ENCODE measurements around the gene CAMKMT. TPM values are rescaled to one million over a fixed set of nuclear protein-coding genes. Genes with fewer than 3 reads are reported as not detected.
A peak's percentile ranks its signal among the peaks of the same experiment; 100 is the strongest.

The CAMKMT gene
- total and polyA plus RNA-seq, 9 of the 15 experiments (the other 6 are each of a cell fraction or from before 2014, with no cell fraction given) = 1.6 to 15.3 (median 7.4) TPM

DNA sequence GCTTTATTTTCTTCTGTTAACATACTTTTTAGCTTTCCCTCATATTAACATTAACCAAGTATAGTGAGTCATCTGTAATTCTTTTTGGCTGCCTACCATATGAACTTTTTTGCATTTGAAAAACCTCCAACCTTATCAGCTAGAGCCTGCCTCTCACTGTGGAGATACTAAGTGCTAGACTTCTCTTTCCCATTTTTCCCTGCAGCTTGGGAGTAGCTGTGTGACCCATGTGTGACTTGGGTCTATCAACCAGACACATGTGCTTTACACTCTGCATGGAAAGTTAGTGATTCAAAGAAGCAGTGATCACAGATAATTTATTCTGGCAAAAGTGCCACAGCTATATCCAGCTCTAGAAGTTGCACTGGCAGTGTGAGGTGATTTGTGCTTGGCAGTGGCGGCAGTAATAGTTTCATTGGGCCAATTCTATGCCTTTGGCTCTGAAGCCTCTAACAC, 36.7 kb upstream of the CAMKMT start (continued):
- TF ChIP-seq, protein P1, sequence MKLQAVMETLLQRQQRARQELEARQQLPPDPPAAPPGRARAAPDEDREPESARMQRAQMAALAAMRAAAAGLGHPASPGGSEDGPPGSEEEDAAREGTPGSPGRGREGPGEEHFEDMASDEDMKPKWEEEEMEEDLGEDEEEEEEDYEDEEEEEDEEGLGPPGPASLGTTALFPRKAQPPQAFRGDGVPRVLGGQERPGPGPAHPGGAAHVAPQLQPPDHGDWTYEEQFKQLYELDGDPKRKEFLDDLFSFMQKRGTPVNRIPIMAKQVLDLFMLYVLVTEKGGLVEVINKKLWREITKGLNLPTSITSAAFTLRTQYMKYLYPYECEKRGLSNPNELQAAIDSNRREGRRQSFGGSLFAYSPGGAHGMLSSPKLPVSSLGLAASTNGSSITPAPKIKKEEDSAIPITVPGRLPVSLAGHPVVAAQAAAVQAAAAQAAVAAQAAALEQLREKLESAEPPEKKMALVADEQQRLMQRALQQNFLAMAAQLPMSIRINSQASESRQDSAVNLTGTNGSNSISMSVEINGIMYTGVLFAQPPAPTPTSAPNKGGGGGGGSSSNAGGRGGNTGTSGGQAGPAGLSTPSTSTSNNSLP (IDR thresholded peaks at IDR 0.05; ENCODE audit: borderline replicate concordance, low read depth, low read length) = no peak
- TF ChIP-seq NR2F6 (CRISPR knock-in tag; IDR thresholded peaks at IDR 0.05) (no peak), KHSRP (IDR thresholded peaks at IDR 0.05) (no peak), ZNF124 (CRISPR knock-in tag; IDR thresholded peaks at IDR 0.05) (no peak), ASH1L (IDR thresholded peaks at IDR 0.05; ENCODE audit: borderline replicate concordance, low read depth, partially characterized antibody) (no peak), GATA2 (CRISPR knock-in tag; IDR thresholded peaks at IDR 0.05) (0 out of 2 replicates have a peak, but pooled peaks have one; percentile 26), ARID1B (IDR thresholded peaks at IDR 0.05) (peak; percentile 71), TAL1 (IDR thresholded peaks at IDR 0.05) (peak; percentile 38; the same call in 1 of the 2 replicates), TBP (optimal IDR thresholded peaks at IDR 0.05; ENCODE audit: low read depth, low read length) (no peak), EWSR1 (IDR thresholded peaks at IDR 0.05; ENCODE audit: borderline replicate concordance, low read depth, partially characterized antibody) (no peak), ZNF175 (CRISPR knock-in tag; IDR thresholded peaks at IDR 0.05; ENCODE audit: low read depth) (no peak), SMARCA4 (IDR thresholded peaks at IDR 0.05) (0 out of 2 replicates have a peak, but pooled peaks have one; percentile 48), LARP7 (IDR thresholded peaks at IDR 0.05) (no peak), MECOM (CRISPR knock-in tag; IDR thresholded peaks at IDR 0.05) (no peak), ZNF699 (CRISPR knock-in tag; IDR thresholded peaks at IDR 0.05; ENCODE audit: insufficient replicate concordance) (no peak), ZNF239 (CRISPR knock-in tag; IDR thresholded peaks at IDR 0.05) (no peak), HEY1 (CRISPR knock-in tag; IDR thresholded peaks at IDR 0.05; ENCODE audit: borderline replicate concordance) (no peak), CBFA2T2 (conservative IDR thresholded peaks at IDR 0.05) (peak; percentile 65), NCOR1 (IDR thresholded peaks at IDR 0.05) (peak; percentile 51; the same call in 1 of the 2 replicates), NFIX (CRISPR knock-in tag; IDR thresholded peaks at IDR 0.05; ENCODE audit: low read depth) (no peak)
- TF ChIP-seq, protein P2, sequence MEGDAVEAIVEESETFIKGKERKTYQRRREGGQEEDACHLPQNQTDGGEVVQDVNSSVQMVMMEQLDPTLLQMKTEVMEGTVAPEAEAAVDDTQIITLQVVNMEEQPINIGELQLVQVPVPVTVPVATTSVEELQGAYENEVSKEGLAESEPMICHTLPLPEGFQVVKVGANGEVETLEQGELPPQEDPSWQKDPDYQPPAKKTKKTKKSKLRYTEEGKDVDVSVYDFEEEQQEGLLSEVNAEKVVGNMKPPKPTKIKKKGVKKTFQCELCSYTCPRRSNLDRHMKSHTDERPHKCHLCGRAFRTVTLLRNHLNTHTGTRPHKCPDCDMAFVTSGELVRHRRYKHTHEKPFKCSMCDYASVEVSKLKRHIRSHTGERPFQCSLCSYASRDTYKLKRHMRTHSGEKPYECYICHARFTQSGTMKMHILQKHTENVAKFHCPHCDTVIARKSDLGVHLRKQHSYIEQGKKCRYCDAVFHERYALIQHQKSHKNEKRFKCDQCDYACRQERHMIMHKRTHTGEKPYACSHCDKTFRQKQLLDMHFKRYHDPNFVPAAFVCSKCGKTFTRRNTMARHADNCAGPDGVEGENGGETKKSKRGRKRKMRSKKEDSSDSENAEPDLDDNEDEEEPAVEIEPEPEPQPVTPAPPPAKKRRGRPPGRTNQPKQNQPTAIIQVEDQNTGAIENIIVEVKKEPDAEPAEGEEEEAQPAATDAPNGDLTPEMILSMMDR (IDR thresholded peaks at IDR 0.05 in 2 of 3, conservative IDR thresholded peaks at IDR 0.05 in 1 of 3; ENCODE audit: insufficient read depth in 2 of 3, low read depth in 1 of 3, low read length in 3 of 3) = no peak
- TF ChIP-seq, protein P3, sequence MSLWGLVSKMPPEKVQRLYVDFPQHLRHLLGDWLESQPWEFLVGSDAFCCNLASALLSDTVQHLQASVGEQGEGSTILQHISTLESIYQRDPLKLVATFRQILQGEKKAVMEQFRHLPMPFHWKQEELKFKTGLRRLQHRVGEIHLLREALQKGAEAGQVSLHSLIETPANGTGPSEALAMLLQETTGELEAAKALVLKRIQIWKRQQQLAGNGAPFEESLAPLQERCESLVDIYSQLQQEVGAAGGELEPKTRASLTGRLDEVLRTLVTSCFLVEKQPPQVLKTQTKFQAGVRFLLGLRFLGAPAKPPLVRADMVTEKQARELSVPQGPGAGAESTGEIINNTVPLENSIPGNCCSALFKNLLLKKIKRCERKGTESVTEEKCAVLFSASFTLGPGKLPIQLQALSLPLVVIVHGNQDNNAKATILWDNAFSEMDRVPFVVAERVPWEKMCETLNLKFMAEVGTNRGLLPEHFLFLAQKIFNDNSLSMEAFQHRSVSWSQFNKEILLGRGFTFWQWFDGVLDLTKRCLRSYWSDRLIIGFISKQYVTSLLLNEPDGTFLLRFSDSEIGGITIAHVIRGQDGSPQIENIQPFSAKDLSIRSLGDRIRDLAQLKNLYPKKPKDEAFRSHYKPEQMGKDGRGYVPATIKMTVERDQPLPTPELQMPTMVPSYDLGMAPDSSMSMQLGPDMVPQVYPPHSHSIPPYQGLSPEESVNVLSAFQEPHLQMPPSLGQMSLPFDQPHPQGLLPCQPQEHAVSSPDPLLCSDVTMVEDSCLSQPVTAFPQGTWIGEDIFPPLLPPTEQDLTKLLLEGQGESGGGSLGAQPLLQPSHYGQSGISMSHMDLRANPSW (CRISPR knock-in tag; IDR thresholded peaks at IDR 0.05) = no peak
